NB4 (cell line): ENCODE results near the gene HELB.

Experiments
- MYC ChIP-seq: IDR thresholded peaks from 2 replicates; pipeline ENCODE4 v1.6.1; 2011; ENCODE audit warnings: low read depth, low read length
- POLR2A ChIP-seq: IDR thresholded peaks from 2 replicates; pipeline ENCODE4 v1.6.1; 2011; ENCODE audit warnings: mild to moderate bottlenecking; ENCODE audit not compliant: insufficient read length; ENCODE audit errors: extremely low read depth
- TF ChIP-seq, protein P1 (sequence below): IDR thresholded peaks from one replicate; pipeline ENCODE4 v1.5.1; 2012; ENCODE audit warnings: low read depth, low read length

DNA sequence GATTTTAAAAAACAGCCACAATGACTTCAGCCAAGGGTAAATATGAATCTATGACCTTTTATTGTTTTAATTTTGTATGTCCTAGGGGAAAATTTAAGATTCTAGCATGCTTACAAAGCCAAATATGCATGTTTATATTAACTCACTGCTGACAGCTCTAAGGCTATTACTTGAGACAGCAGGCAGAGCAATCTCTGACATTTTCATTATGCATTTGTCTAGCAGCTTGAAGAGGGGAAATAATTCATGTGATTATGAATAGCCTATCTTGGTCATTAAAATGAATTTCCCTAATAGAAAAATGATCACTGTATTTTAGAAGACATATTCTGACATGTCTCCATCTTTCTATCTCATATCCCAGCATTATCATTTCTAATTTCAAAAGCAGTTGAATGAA is 46.6 kb upstream of the HELB start:
- TF ChIP-seq, protein P1, sequence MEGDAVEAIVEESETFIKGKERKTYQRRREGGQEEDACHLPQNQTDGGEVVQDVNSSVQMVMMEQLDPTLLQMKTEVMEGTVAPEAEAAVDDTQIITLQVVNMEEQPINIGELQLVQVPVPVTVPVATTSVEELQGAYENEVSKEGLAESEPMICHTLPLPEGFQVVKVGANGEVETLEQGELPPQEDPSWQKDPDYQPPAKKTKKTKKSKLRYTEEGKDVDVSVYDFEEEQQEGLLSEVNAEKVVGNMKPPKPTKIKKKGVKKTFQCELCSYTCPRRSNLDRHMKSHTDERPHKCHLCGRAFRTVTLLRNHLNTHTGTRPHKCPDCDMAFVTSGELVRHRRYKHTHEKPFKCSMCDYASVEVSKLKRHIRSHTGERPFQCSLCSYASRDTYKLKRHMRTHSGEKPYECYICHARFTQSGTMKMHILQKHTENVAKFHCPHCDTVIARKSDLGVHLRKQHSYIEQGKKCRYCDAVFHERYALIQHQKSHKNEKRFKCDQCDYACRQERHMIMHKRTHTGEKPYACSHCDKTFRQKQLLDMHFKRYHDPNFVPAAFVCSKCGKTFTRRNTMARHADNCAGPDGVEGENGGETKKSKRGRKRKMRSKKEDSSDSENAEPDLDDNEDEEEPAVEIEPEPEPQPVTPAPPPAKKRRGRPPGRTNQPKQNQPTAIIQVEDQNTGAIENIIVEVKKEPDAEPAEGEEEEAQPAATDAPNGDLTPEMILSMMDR: no peak
- TF ChIP-seq POLR2A: no peak
- TF ChIP-seq MYC: no peak
